Hepatocyte (in vitro differentiated cells): ENCODE measurements around the gene P2RY10. TPM values are rescaled to one million over a fixed set of nuclear protein-coding genes. Genes with fewer than 3 reads are reported as not detected.

Experiments
- DNase-seq: peaks from one replicate; pipeline ENCODE4 v3.0.0-alpha.2; 2016; ENCODE audit warnings: low spot score
- H2AFZ ChIP-seq: fragments of 200-600 bp; sonication (generic); 2 replicates; pipeline ENCODE4 v1.6.0; 2016; ENCODE audit warnings: antibody characterized with exemption, mild to moderate bottlenecking
- H3K27ac ChIP-seq: fragments of 200-600 bp; sonication (generic); 2 replicates; pipeline ENCODE4 v1.5.1; 2016; ENCODE audit warnings: mild to moderate bottlenecking
- H3K27me3 ChIP-seq: fragments of 200-600 bp; sonication (generic); 2 replicates; pipeline ENCODE4 v1.6.1; 2016
- H3K36me3 ChIP-seq: fragments of 200-600 bp; sonication (generic); replicated peaks from 2 replicates; pipeline ENCODE4 v1.5.1; 2016; ENCODE audit warnings: low read depth; ENCODE audit not compliant: insufficient read depth
- H3K4me1 ChIP-seq: fragments of 200-600 bp; sonication (generic); 2 replicates; pipeline ENCODE4 v1.5.1; 2016; ENCODE audit warnings: mild to moderate bottlenecking, moderate library complexity; ENCODE audit not compliant: insufficient read depth
- H3K4me2 ChIP-seq: fragments of 200-600 bp; sonication (generic); 2 replicates; pipeline ENCODE4 v1.6.0; 2016
- H3K4me3 ChIP-seq: fragments of 200-600 bp; sonication (generic); 2 replicates; pipeline ENCODE4 v1.5.1; 2016; ENCODE audit warnings: mild to moderate bottlenecking
- H3K79me2 ChIP-seq: fragments of 200-600 bp; sonication (generic); 2 replicates; pipeline ENCODE4 v1.6.0; 2017; ENCODE audit warnings: mild to moderate bottlenecking
- H3K9me2 ChIP-seq: fragments of 200-600 bp; sonication (generic); replicated peaks from 2 replicates; pipeline ENCODE4 v1.6.0; 2017; ENCODE audit warnings: mild to moderate bottlenecking; ENCODE audit not compliant: insufficient read depth
- H3K9me3 ChIP-seq: fragments of 200-600 bp; sonication (generic); 2 replicates; pipeline ENCODE4 v1.5.1; 2016; ENCODE audit warnings: low read depth, mild to moderate bottlenecking
- H4K20me1 ChIP-seq: fragments of 200-600 bp; sonication (generic); 2 replicates; pipeline ENCODE4 v1.6.0; 2016; ENCODE audit warnings: mild to moderate bottlenecking; ENCODE audit not compliant: insufficient read depth, poor library complexity, severe bottlenecking
- EZH2 ChIP-seq: fragments of 200-600 bp; sonication (generic); IDR thresholded peaks from 2 replicates; pipeline ENCODE4 v1.6.1; 2016; ENCODE audit warnings: antibody characterized with exemption, mild to moderate bottlenecking, borderline replicate concordance
- EZH2phosphoT487 ChIP-seq: fragments of 200-600 bp; sonication (generic); IDR thresholded peaks from one replicate; pipeline ENCODE4 v1.6.1; 2018; ENCODE audit warnings: antibody characterized with exemption, mild to moderate bottlenecking, low read depth, moderate library complexity; ENCODE audit not compliant: unreplicated experiment, severe bottlenecking
- WGBS: methylation state at CpG from one replicate; pipeline ENCODE4 v1.1.6; 2016; ENCODE audit warnings: low lambda C conversion rate; ENCODE audit errors: missing lambda C conversion rate; 5-methylcytosine and 5-hydroxymethylcytosine counted together
- polyA plus RNA-seq: library from polyadenylated mRNA; unstranded; fragments of >200 nt; fragmentation: Nextera tagmentation; extraction: Ambion mirVana; gene quantifications from 2 replicates; pipeline ENCODE4 v1.2.1, GENCODE V29; 2016
- total RNA-seq: library from RNA; depleted of rRNA; stranded (reverse); fragments of >200 nt; gene quantifications from 2 replicates; pipeline ENCODE4 v1.2.3, GENCODE V29; 2014
- TF ChIP-seq, protein P1 (sequence below): fragments of 200-600 bp; sonication (generic); IDR thresholded peaks from 2 replicates; pipeline ENCODE4 v1.5.1; 2016; ENCODE audit warnings: antibody characterized with exemption, mild to moderate bottlenecking; ENCODE audit not compliant: poor library complexity

The P2RY10 gene
- total and polyA plus RNA-seq, 2 experiments from 2014 or later = not detected

GRCh38 chrX:78946178-78946931, 1.2 kb downstream of the P2RY10 start:
- Histone ChIP-seq H3K27me3 (no peaks in the 10 kb centered on the region), H3K79me2 (no peaks in the 10 kb centered on the region), H3K27ac (no peak overlapping the region), H3K9me2 (no peaks in the 10 kb centered on the region), H3K9me3 (peaks cover 3% of the 10 kb centered on the region), H2AFZ (no peak overlapping the region), H4K20me1 (no peaks in the 10 kb centered on the region), H3K4me3 (no peak overlapping the region), H3K36me3 (no peaks in the 10 kb centered on the region), H3K4me1 (no peaks in the 10 kb centered on the region), H3K4me2 (no peak overlapping the region)
- DNase-seq = no peak
- TF ChIP-seq EZH2 (no peak), EZH2phosphoT487 (no peak)
- TF ChIP-seq, protein P1, sequence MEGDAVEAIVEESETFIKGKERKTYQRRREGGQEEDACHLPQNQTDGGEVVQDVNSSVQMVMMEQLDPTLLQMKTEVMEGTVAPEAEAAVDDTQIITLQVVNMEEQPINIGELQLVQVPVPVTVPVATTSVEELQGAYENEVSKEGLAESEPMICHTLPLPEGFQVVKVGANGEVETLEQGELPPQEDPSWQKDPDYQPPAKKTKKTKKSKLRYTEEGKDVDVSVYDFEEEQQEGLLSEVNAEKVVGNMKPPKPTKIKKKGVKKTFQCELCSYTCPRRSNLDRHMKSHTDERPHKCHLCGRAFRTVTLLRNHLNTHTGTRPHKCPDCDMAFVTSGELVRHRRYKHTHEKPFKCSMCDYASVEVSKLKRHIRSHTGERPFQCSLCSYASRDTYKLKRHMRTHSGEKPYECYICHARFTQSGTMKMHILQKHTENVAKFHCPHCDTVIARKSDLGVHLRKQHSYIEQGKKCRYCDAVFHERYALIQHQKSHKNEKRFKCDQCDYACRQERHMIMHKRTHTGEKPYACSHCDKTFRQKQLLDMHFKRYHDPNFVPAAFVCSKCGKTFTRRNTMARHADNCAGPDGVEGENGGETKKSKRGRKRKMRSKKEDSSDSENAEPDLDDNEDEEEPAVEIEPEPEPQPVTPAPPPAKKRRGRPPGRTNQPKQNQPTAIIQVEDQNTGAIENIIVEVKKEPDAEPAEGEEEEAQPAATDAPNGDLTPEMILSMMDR = no peak
- 74% methylated on average over 1 of the region's 1 CpG for WGBS

DNA sequence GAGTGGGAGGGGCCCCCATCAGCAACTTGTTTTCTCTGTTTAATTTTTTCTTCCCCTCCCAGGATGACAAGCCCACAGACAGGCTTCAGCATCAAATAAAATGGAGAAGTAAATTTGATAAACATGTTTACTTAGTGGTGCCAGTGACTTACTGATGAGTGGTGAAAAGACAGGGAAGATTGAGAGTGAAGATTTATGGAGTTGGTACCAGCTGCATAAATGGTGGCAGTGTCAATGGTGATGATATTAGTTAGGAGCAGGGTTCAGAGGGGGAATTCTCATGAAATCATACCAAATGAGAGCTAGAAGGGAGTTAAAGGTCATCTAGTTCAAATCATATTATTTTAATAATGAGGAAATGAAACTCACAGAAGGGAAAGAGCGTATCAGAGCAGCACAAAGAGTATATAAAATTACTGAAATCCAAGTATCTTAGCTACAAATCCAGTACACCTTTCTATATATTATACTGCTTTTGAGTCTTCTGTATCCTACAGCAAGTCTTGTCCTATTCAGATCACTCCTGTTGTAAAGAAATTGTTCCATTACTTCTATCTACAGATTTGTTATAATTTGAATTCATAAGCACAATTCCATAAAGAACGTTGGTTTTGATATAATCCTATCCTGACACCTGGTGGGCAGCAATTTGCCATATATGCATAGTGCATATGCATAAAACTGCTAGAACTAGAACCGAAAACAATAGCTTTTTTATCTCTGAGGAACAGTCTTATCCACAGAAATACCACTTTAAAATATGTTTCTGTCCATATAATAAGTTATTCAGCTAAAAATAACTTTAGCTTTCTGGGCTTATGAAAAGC, 5.0 kb downstream of the P2RY10 start:
- TF ChIP-seq EZH2phosphoT487 (no peak), EZH2 (no peak)
- TF ChIP-seq, protein P1 = no peak
- Histone ChIP-seq H3K9me3 (peaks cover 3% of the 10 kb centered on the region), H3K79me2 (no peaks in the 10 kb centered on the region), H2AFZ (no peak overlapping the region), H3K4me3 (no peak overlapping the region), H3K4me1 (no peaks in the 10 kb centered on the region), H3K36me3 (no peaks in the 10 kb centered on the region), H3K9me2 (no peaks in the 10 kb centered on the region), H4K20me1 (no peaks in the 10 kb centered on the region), H3K27me3 (no peaks in the 10 kb centered on the region), H3K27ac (no peak overlapping the region), H3K4me2 (no peak overlapping the region)
- no peak for DNase-seq
- WGBS = 70% methylated on average over 3 of the region's 3 CpGs

DNA sequence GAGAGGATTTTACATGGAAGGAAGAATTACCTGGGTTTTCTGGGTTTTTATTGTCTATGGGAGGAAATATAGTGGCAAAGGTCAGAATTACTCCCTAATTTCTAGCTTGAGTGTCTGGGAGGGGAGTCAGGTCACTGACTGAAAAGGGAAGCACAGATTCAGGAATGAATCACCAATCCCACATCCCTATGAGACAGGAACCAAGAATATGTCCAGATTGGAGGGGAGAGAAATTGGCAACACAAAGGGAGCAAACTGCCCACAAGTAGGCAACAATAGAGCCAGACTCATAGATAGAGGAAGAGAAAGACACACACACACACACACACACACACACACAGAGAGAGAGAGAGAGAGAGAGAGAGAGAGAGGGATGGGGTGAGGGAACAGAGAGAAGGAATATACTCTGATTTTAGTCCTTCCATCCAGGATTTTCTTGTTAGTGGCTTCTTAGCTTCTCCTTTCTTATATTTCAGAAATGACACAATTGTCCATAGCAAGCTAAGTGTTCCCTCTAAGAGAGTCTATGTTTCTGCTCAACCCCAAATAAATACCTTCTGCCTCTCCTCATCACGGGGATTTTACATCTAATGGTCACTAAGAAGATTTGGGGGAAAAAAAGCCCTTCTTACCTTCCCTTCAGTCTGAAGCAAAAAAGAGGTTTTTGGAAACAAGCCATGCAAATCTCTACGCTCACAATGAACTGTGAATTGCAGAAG, 12.0 kb downstream of the P2RY10 start:
- Histone ChIP-seq H3K36me3 (no peaks in the 10 kb centered on the region), H2AFZ (no peak overlapping the region), H3K9me2 (no peaks in the 10 kb centered on the region), H3K79me2 (no peaks in the 10 kb centered on the region), H3K27me3 (no peaks in the 10 kb centered on the region), H3K9me3 (no peaks in the 10 kb centered on the region), H4K20me1 (no peaks in the 10 kb centered on the region), H3K4me2 (no peak overlapping the region), H3K27ac (no peak overlapping the region), H3K4me3 (no peak overlapping the region), H3K4me1 (no peaks in the 10 kb centered on the region)
- no peak for DNase-seq
- WGBS = 54% methylated on average over 2 of the region's 2 CpGs
- TF ChIP-seq EZH2 (no peak), EZH2phosphoT487 (no peak)
- TF ChIP-seq, protein P1 = no peak
